Prostate gland (tissue), 2 donors: ENCODE measurements around the gene RIMS1. TPM values are rescaled to one million over a fixed set of nuclear protein-coding genes. Genes with fewer than 3 reads are reported as not detected.

Source experiments
- DNase-seq: peaks from one replicate; pipeline ENCODE4 v3.0.0-alpha.2; 2019; ENCODE audit warnings: low spot score
- H3K27ac ChIP-seq, 2 donors: fragments of 200-600 bp; sonication (generic); 2 replicates each; pipeline ENCODE4 v1.5.1; 2017 to 2019
- H3K27me3 ChIP-seq: fragments of 200-600 bp; sonication (generic); replicated peaks from 2 replicates; pipeline ENCODE4 v1.5.1; 2019; ENCODE audit not compliant: insufficient read depth
- H3K36me3 ChIP-seq, 2 donors: fragments of 200-600 bp; sonication (generic); 1 replicate in 1 of 2; 2 replicates in 1 of 2; pipeline versions ENCODE4 v1.5.1 to v1.8.1; 2017 to 2019
- H3K4me1 ChIP-seq: fragments of 200-600 bp; sonication (generic); replicated peaks from 2 replicates; pipeline ENCODE4 v1.5.1; 2019
- H3K4me3 ChIP-seq, 2 donors: fragments of 200-600 bp; sonication (generic); 2 replicates each; pipeline ENCODE4 v1.5.1; 2017 to 2019
- H3K9me3 ChIP-seq: fragments of 200-600 bp; sonication (generic); 2 replicates; pipeline ENCODE4 v1.5.1; 2017
- POLR2A ChIP-seq: fragments of 450-650 bp; IDR thresholded peaks from one replicate; pipeline ENCODE4 v1.6.1; 2016; ENCODE audit warnings: antibody characterized with exemption, mild to moderate bottlenecking
- POLR2AphosphoS5 ChIP-seq: sonication (generic); formaldehyde crosslinking; IDR thresholded peaks from one replicate; pipeline ENCODE4 v1.6.1; 2017; ENCODE audit warnings: antibody characterized with exemption
- WGBS: methylation state at CpG from one replicate; pipeline ENCODE4 v1.1.5; 2018; 5-methylcytosine and 5-hydroxymethylcytosine counted together
- intact Hi-C: fragments of 100-400 bp; cut with DNase I; formaldehyde crosslinking; loops from one replicate; pipeline ENCODE4 v1.14.2; 2022
- total RNA-seq, 2 donors: library from RNA; depleted of rRNA; stranded (reverse); fragments of >200 nt; gene quantifications; one replicate each; pipeline ENCODE4 v1.1.0, GENCODE V29; 2016
- TF ChIP-seq, protein P1 (sequence below), 4 experiments: fragments of 200-600 bp in 2 of 4; fragments of 450-650 bp in 2 of 4; sonication (generic) in 2 of 4; IDR thresholded peaks; 1 replicate in 3 of 4; 2 replicates in 1 of 4; pipeline ENCODE4 v1.5.1; 2016 to 2019; ENCODE audit warnings: antibody characterized with exemption in 4 of 4, mild to moderate bottlenecking in 2 of 4, moderate library complexity in 2 of 4

The RIMS1 gene
- total RNA-seq, 2 donors from 2014 or later = 9.7 to 17.6 TPM

DNA sequence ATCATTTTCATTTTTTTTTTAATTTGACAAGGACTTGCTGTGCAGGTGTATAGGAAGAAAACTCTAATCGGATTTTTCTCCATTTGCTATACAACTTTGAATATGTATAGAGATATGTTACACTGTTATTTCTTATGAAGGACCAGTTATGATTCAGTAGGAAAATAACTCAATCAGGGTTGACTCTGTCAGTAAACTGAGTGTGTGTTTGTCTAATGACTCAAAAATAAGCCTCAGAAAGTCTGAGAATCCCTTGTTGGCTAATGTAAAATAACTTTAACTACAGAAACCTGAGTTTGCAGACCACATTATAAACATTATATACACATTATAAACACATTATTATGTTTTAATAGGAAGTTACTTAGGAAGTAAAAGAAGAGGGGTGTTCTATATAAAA is 352.6 kb downstream of the RIMS1 start:
- intact Hi-C loops = no loop called here
- no peaks in the 10 kb centered on the region for H3K27me3 ChIP-seq
- no peak overlapping the region for H3K27ac ChIP-seq
- WGBS = 58% methylated on average over 1 of the region's 1 CpG
- H3K36me3 ChIP-seq = no peaks in the 10 kb centered on the region
- TF ChIP-seq, protein P1, sequence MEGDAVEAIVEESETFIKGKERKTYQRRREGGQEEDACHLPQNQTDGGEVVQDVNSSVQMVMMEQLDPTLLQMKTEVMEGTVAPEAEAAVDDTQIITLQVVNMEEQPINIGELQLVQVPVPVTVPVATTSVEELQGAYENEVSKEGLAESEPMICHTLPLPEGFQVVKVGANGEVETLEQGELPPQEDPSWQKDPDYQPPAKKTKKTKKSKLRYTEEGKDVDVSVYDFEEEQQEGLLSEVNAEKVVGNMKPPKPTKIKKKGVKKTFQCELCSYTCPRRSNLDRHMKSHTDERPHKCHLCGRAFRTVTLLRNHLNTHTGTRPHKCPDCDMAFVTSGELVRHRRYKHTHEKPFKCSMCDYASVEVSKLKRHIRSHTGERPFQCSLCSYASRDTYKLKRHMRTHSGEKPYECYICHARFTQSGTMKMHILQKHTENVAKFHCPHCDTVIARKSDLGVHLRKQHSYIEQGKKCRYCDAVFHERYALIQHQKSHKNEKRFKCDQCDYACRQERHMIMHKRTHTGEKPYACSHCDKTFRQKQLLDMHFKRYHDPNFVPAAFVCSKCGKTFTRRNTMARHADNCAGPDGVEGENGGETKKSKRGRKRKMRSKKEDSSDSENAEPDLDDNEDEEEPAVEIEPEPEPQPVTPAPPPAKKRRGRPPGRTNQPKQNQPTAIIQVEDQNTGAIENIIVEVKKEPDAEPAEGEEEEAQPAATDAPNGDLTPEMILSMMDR (IDR thresholded peaks at IDR 0.05) = no peak
- TF ChIP-seq POLR2A (no peak), POLR2AphosphoS5 (no peak)
- DNase-seq = no peak
- no peak overlapping the region for H3K4me3 ChIP-seq
- no peaks in the 10 kb centered on the region for H3K9me3 ChIP-seq
- no peaks in the 10 kb centered on the region for H3K4me1 ChIP-seq

DNA sequence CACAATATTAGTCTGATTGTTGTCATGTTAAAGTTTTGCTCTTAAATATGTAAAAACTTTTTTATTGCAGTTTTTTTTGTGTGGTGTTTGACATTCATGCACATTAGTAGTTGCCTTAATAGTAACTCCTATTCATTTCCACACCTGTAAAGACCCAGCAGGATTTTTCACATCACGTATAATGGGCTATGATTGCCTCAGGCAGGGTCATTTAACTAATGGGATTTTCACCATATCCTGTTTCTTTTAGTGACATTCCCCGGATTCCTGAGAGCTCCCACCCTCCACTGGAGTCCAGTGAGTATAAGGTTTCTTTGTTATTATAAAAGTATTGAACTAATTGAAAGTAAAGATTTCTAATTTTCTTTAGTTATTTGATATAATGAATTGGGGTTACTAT is 359.2 kb downstream of the RIMS1 start:
- Histone ChIP-seq H3K36me3 (no peaks in the 10 kb centered on the region), H3K27me3 (no peaks in the 10 kb centered on the region), H3K9me3 (no peaks in the 10 kb centered on the region), H3K4me3 (no peak overlapping the region), H3K27ac (no peak overlapping the region), H3K4me1 (no peaks in the 10 kb centered on the region)
- intact Hi-C loops = no loop called here
- DNase-seq = no peak
- 46% methylated on average over 2 of the region's 2 CpGs for WGBS
- TF ChIP-seq, protein P1 (IDR thresholded peaks at IDR 0.05) = no peak
- TF ChIP-seq POLR2A = no peak
- no peak for TF ChIP-seq POLR2AphosphoS5

- intact Hi-C loops = no loop called here
- no peak for TF ChIP-seq POLR2A
- TF ChIP-seq, protein P1 (IDR thresholded peaks at IDR 0.05) = no peak
- TF ChIP-seq POLR2AphosphoS5 = no peak
- no peaks in the 10 kb centered on the region for H3K36me3 ChIP-seq
- DNase-seq = no peak
- WGBS = 82% methylated on average over 4 of the region's 4 CpGs
- H3K4me1 ChIP-seq = no peaks in the 10 kb centered on the region
- H3K9me3 ChIP-seq = no peaks in the 10 kb centered on the region
- no peak overlapping the region for H3K4me3 ChIP-seq
- H3K27ac ChIP-seq = no peak overlapping the region
- no peaks in the 10 kb centered on the region for H3K27me3 ChIP-seq
These were observed 360.6 kb downstream of the RIMS1 start for GRCh38 chr6:72246926-72247325.

DNA sequence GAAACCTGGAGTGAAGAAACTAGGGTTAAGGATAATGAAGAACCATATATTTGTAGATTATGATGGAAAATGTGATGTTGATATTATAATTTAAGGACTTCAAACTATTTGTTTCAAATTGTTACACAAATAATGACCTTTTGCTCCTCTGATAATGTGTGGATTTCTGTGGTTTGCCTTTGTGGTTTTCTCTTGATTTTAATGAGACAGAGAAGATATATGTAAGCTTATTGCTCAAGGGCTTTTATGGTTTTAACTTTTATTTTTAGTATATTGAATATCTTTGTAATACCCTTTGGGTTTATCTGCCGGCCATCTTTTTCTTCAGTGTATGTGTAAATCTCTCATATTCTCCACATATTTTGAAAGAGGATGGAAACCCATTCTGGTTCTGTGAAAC is 362.3 kb downstream of the RIMS1 start:
- WGBS = 87% methylated on average over 1 of the region's 1 CpG

GRCh38 chr6:72250664-72251063 is 364.3 kb downstream of the RIMS1 start:
- no peaks in the 10 kb centered on the region for H3K4me1 ChIP-seq
- no peaks in the 10 kb centered on the region for H3K27me3 ChIP-seq
- TF ChIP-seq, protein P1 (IDR thresholded peaks at IDR 0.05) = no peak
- no peak for TF ChIP-seq POLR2A
- TF ChIP-seq POLR2AphosphoS5 = no peak
- intact Hi-C loops = no loop called here
- DNase-seq = no peak
- no peaks in the 10 kb centered on the region for H3K36me3 ChIP-seq
- no peak overlapping the region for H3K4me3 ChIP-seq
- no peaks in the 10 kb centered on the region for H3K9me3 ChIP-seq
- 94% methylated on average over 3 of the region's 3 CpGs for WGBS
- no peak overlapping the region for H3K27ac ChIP-seq

More for the DNA sequence above, 362.3 kb downstream of the RIMS1 start:
- Histone ChIP-seq H3K27me3 (no peaks in the 10 kb centered on the region), H3K4me3 (no peak overlapping the region), H3K36me3 (no peaks in the 10 kb centered on the region), H3K9me3 (no peaks in the 10 kb centered on the region), H3K27ac (no peak overlapping the region), H3K4me1 (no peaks in the 10 kb centered on the region)
- no peak for DNase-seq
- TF ChIP-seq POLR2A (no peak), POLR2AphosphoS5 (no peak)
- TF ChIP-seq, protein P1 (IDR thresholded peaks at IDR 0.05) = no peak
- intact Hi-C loops = no loop called here
